Gastroesophageal sphincter (tissue), 3 donors: ENCODE measurements around the gene LPP.

ENCODE experiments used
- EP300 ChIP-seq: sonication (generic); formaldehyde crosslinking; IDR thresholded peaks from one replicate; pipeline ENCODE4 v1.6.1; 2017; ENCODE audit warnings: antibody characterized with exemption, mild to moderate bottlenecking
- POLR2A ChIP-seq, 2 donors: fragments of 450-650 bp; IDR thresholded peaks; one replicate each; pipeline ENCODE4 v1.6.1; 2017; ENCODE audit warnings: antibody characterized with exemption in 2 of 2, mild to moderate bottlenecking in 2 of 2, moderate library complexity in 1 of 2
- POLR2AphosphoS5 ChIP-seq: sonication (generic); formaldehyde crosslinking; IDR thresholded peaks from one replicate; pipeline ENCODE4 v1.6.1; 2017; ENCODE audit warnings: antibody characterized with exemption
- TF ChIP-seq, protein P1 (sequence below), 4 experiments: fragments of 200-600 bp in 2 of 4; fragments of 450-650 bp in 2 of 4; sonication (generic) in 1 of 4; IDR thresholded peaks; one replicate each; pipeline ENCODE4 v1.5.1; 2017 to 2019; ENCODE audit warnings: antibody characterized with exemption in 4 of 4, mild to moderate bottlenecking in 2 of 4, moderate library complexity in 2 of 4

DNA sequence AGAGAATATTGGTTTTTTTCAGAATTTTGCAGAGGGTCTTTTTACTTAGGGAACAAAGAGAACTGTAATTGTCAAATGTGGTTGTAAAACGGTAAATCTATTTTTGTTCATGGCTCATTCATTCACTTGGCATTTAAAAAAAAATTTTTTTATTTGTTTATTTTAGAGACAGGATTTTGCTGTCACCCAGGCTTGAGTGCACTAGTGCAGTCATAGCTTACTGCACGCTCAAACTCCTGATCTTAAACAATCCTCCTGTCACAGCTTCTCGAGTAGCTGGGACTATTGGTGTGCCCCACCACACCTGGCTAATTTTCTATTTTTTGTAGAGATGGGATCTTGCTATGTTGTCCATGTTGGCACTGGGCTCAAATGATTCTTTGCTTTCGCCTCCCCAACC lies 301.8 kb downstream of the LPP start:
- TF ChIP-seq, protein P1, sequence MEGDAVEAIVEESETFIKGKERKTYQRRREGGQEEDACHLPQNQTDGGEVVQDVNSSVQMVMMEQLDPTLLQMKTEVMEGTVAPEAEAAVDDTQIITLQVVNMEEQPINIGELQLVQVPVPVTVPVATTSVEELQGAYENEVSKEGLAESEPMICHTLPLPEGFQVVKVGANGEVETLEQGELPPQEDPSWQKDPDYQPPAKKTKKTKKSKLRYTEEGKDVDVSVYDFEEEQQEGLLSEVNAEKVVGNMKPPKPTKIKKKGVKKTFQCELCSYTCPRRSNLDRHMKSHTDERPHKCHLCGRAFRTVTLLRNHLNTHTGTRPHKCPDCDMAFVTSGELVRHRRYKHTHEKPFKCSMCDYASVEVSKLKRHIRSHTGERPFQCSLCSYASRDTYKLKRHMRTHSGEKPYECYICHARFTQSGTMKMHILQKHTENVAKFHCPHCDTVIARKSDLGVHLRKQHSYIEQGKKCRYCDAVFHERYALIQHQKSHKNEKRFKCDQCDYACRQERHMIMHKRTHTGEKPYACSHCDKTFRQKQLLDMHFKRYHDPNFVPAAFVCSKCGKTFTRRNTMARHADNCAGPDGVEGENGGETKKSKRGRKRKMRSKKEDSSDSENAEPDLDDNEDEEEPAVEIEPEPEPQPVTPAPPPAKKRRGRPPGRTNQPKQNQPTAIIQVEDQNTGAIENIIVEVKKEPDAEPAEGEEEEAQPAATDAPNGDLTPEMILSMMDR (IDR thresholded peaks at IDR 0.05), result no peak
- TF ChIP-seq POLR2A (IDR thresholded peaks at IDR 0.05), result no peak
- no peak for TF ChIP-seq POLR2AphosphoS5
- no peak for TF ChIP-seq EP300
